GM12878 (cell line): ENCODE measurements around the gene CTDNEP1. TPM values are rescaled to one million over a fixed set of nuclear protein-coding genes. Genes with fewer than 3 reads are reported as not detected.
A peak's percentile ranks its signal among the peaks of the same experiment; 100 is the strongest.

ENCODE experiments used
- ATAC-seq: fragments of 200-7000 bp; cut with Tn5 transposase; 3 replicates; pipeline ENCODE4 v1.9.1; 2020; ENCODE audit warnings: mild to moderate bottlenecking, moderate library complexity
- BruUV-seq: library from RNA; stranded (reverse); fragments of 400-500 nt; replicated peaks from 2 replicates; lab custom pipeline; 2021; lab: Mats Ljungman, UMichigan
- CTCF ChIA-PET: fragments of 300-600 bp; sonication (Branson Sonifier 250); formaldehyde crosslinking; extraction: SDS; loops from one replicate; lab custom pipeline; 2021; ENCODE audit warnings: inconsistent platforms; lab: Yijun Ruan, JAX
- POLR2A ChIA-PET: fragments of 350-600 bp; formaldehyde crosslinking; extraction: SDS; loops from one replicate; lab custom pipeline; 2021; ENCODE audit warnings: inconsistent platforms; lab: Charles Lee
- RAD21 ChIA-PET: fragments of 300-600 bp; sonication (Branson Sonifier 250); formaldehyde crosslinking; loops from one replicate; lab custom pipeline; 2023; ENCODE audit warnings: antibody characterized with exemption; ENCODE audit not compliant: unreplicated experiment; lab: Charles Lee
- SMC1A ChIA-PET: fragments of 300-600 bp; sonication (Branson Sonifier 250); formaldehyde crosslinking; loops from one replicate; lab custom pipeline; 2023; ENCODE audit not compliant: unreplicated experiment, uncharacterized antibody; lab: Charles Lee
- DNase-seq: peaks from one replicate; pipeline ENCODE4 v3.0.0-alpha.2; 2011; ENCODE audit warnings: low read depth, low spot score
- FAIRE-seq: peaks from 3 replicates; lab custom pipeline; 2011; peaks lifted over from hg19 to GRCh38; lab: Jason Lieb, UNC
- H2AFZ ChIP-seq: 2 replicates; pipeline ENCODE4 v1.6.0; 2011; ENCODE audit warnings: low read depth, low read length, control low read depth; ENCODE audit not compliant: control insufficient read depth
- H3K27ac ChIP-seq: 2 replicates; pipeline ENCODE4 v1.5.1; 2011; ENCODE audit warnings: control low read depth; ENCODE audit not compliant: control insufficient read depth, insufficient read depth
- H3K27me3 ChIP-seq, 2 experiments: replicated peaks in 1 of 2; 2 replicates each; pipeline versions ENCODE4 v1.6.0 to v1.6.1; 2011; ENCODE audit warnings: low read length in 1 of 2; ENCODE audit not compliant: control insufficient read depth in 2 of 2, insufficient read depth in 2 of 2
- H3K36me3 ChIP-seq, 2 experiments: 2 replicates each; pipeline ENCODE4 v1.5.1; 2011; ENCODE audit warnings: low read length in 1 of 2; ENCODE audit not compliant: control insufficient read depth in 2 of 2, insufficient read depth in 2 of 2
- H3K4me1 ChIP-seq: 2 replicates; pipeline ENCODE4 v1.6.1; 2011; ENCODE audit warnings: mild to moderate bottlenecking, low read length, moderate library complexity, mixed read lengths; ENCODE audit not compliant: control insufficient read depth, insufficient read depth
- H3K4me2 ChIP-seq: 2 replicates; pipeline ENCODE4 v1.6.0; 2011; ENCODE audit warnings: control low read depth; ENCODE audit not compliant: control insufficient read depth, insufficient read depth
- H3K4me3 ChIP-seq: fragments of 200-600 bp; sonication (generic); 2 replicates; pipeline ENCODE4 v1.5.1; 2016
- H3K79me2 ChIP-seq: 2 replicates; pipeline ENCODE4 v1.6.0; 2011; ENCODE audit warnings: low read length; ENCODE audit not compliant: control insufficient read depth, insufficient read depth
- H3K9ac ChIP-seq: 2 replicates; pipeline ENCODE4 v1.8.0; 2011; ENCODE audit warnings: low read length, control low read depth, mixed read lengths; ENCODE audit not compliant: control insufficient read depth, insufficient read depth
- H3K9me3 ChIP-seq: replicated peaks from 3 replicates; pipeline ENCODE4 v1.5.1; 2011; ENCODE audit warnings: mild to moderate bottlenecking, low read length; ENCODE audit not compliant: control insufficient read depth, insufficient read depth
- H4K20me1 ChIP-seq: 2 replicates; pipeline ENCODE4 v1.6.0; 2011; ENCODE audit not compliant: control insufficient read depth, insufficient read depth
- CEBPZ ChIP-seq: fragments of 150-350 bp; IDR thresholded peaks from 2 replicates; pipeline ENCODE4 v1.6.1; 2016; ENCODE audit warnings: low read depth, low read length
- HDAC6 ChIP-seq: fragments of 200-600 bp; sonication (generic); IDR thresholded peaks from one replicate; pipeline ENCODE4 v1.8.0; 2017; ENCODE audit warnings: antibody characterized with exemption; ENCODE audit not compliant: unreplicated experiment
- KLF5 ChIP-seq: fragments of 450-650 bp; IDR thresholded peaks from 2 replicates; pipeline ENCODE4 v1.6.1; 2014; ENCODE audit warnings: mild to moderate bottlenecking; ENCODE audit not compliant: partially characterized antibody
- PKNOX1 ChIP-seq: fragments of 450-650 bp; IDR thresholded peaks from 2 replicates; pipeline ENCODE4 v1.6.1; 2016; ENCODE audit warnings: mild to moderate bottlenecking
- SIX5 ChIP-seq: IDR thresholded peaks from 2 replicates; pipeline ENCODE4 v1.6.1; 2011; ENCODE audit warnings: mild to moderate bottlenecking, low read depth, low read length, moderate library complexity; ENCODE audit not compliant: severe bottlenecking
- STAT3 ChIP-seq: IDR thresholded peaks from 2 replicates; pipeline ENCODE4 v1.6.1; 2011; ENCODE audit warnings: low read depth, low read length, improper control_type of control experiment
- ZNF687 ChIP-seq: fragments of 450-650 bp; IDR thresholded peaks from 2 replicates; pipeline ENCODE4 v1.6.1; 2017; ENCODE audit warnings: mild to moderate bottlenecking, moderate library complexity
- WGBS: methylation state at CpG from one replicate; pipeline ENCODE4 v1.1.6; 2016; ENCODE audit warnings: low lambda C conversion rate; ENCODE audit not compliant: insufficient replicate concordance, insufficient coverage; ENCODE audit errors: missing lambda C conversion rate; 5-methylcytosine and 5-hydroxymethylcytosine counted together
- in situ Hi-C: fragments of 300-500 bp; cut with MboI; formaldehyde crosslinking; loops from 9 replicates; pipeline ENCODE4 v1.14.3; 2018; ENCODE audit warnings: mixed read lengths
- intact Hi-C: fragments of 100-400 bp; cut with micrococcal nuclease; formaldehyde crosslinking; loops from one replicate; pipeline ENCODE4 v1.14.2; 2022; ENCODE audit not compliant: unreplicated experiment
- polyA plus RNA-seq, 11 experiments: library from polyadenylated mRNA; depleted of rRNA in 4 of 11; unstranded in 6 of 11; stranded (reverse) in 5 of 11; fragments of >200 nt; fragmentation: Nextera tagmentation in 4 of 11; fragmentation: Illumina TruSeq in 1 of 11; extraction: Ambion mirVana in 4 of 11; extraction: Trizol in 1 of 11; gene quantifications; 1 replicate in 1 of 11; 2 replicates in 10 of 11; pipeline versions ENCODE4 v1.2.1 to v1.2.3, GENCODE V29; 2011 to 2016; ENCODE audit warnings: inconsistent platforms in 2 of 11, missing spikeins in 2 of 11, low read depth in 1 of 11
- total RNA-seq, 4 experiments: library from RNA; depleted of rRNA in 3 of 4; stranded (reverse); fragments of >200 nt in 3 of 4; fragmentation: Illumina TruSeq in 1 of 4; extraction: Trizol in 1 of 4; gene quantifications; 2 replicates each; pipeline versions ENCODE4 v1.2.1 to v1.2.3, GENCODE V29; 2013 to 2021
- TF ChIP-seq, protein P1 (sequence below): IDR thresholded peaks from 2 replicates; pipeline ENCODE4 v1.6.1; 2012; ENCODE audit warnings: low read depth, low read length, improper control_type of control experiment
- TF ChIP-seq, protein P2 (sequence below): fragments of 450-650 bp; IDR thresholded peaks from 2 replicates; pipeline ENCODE4 v1.6.1; 2017; ENCODE audit warnings: low read depth, mild to moderate bottlenecking, moderate library complexity
- TF ChIP-seq, protein P3 (sequence below): fragments of 150-350 bp; IDR thresholded peaks from 2 replicates; pipeline ENCODE4 v1.6.1; 2014; ENCODE audit warnings: mild to moderate bottlenecking, low read depth, low read length

The CTDNEP1 gene
- total and polyA plus RNA-seq, 10 of the 15 experiments (the other 5 are each of a cell fraction or from before 2014, with no cell fraction given), result 23.7 to 176 (median 30.3) TPM

DNA sequence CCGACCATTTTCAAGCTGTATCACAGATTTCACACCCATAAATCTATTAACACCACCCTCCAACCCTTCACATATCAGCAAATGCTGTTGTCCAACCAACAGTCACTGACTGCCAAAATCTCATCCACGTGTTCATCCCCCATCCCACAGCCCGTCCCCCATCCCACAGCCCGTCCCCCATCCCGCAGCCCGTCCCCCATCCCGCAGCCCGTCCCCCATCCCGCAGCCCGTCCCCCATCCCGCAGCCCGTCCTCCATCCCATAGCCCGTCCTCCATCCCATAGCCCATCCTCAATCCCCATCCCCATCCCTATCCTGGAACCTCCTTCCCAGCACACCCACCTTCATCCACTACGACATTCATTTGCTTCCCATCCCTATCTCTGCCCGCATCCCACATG lies 46.0 kb downstream of the CTDNEP1 start:
- H3K79me2 ChIP-seq, result no peaks in the 10 kb centered on the region
- peak overlapping the region; percentile 68; the same call in 1 of the 2 replicates for H3K4me3 ChIP-seq
- FAIRE-seq (no peak), ATAC-seq (no peak), DNase-seq (no peak)
- ChIA-PET CTCF (interaction anchor here (2.0 kb wide), 1 partner anchor 15 kb away, joined by 7 read pairs; the partner anchor contains the start of genes ACADVL and DLG4), SMC1A (no interaction called here), POLR2A (interaction anchor here (0.5 kb wide), 1 partner anchor 38 kb away, joined by 4 read pairs; no protein-coding TSS in a partner anchor), RAD21 (no interaction called here)
- H3K9ac ChIP-seq, result no peak overlapping the region
- TF ChIP-seq, protein P1, sequence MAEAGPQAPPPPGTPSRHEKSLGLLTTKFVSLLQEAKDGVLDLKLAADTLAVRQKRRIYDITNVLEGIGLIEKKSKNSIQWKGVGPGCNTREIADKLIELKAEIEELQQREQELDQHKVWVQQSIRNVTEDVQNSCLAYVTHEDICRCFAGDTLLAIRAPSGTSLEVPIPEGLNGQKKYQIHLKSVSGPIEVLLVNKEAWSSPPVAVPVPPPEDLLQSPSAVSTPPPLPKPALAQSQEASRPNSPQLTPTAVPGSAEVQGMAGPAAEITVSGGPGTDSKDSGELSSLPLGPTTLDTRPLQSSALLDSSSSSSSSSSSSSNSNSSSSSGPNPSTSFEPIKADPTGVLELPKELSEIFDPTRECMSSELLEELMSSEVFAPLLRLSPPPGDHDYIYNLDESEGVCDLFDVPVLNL, result no peak
- TF ChIP-seq SIX5 (no peak), KLF5 (no peak), ZNF687 (no peak), CEBPZ (no peak), HDAC6 (no peak), STAT3 (no peak), PKNOX1 (no peak)
- TF ChIP-seq, protein P2, sequence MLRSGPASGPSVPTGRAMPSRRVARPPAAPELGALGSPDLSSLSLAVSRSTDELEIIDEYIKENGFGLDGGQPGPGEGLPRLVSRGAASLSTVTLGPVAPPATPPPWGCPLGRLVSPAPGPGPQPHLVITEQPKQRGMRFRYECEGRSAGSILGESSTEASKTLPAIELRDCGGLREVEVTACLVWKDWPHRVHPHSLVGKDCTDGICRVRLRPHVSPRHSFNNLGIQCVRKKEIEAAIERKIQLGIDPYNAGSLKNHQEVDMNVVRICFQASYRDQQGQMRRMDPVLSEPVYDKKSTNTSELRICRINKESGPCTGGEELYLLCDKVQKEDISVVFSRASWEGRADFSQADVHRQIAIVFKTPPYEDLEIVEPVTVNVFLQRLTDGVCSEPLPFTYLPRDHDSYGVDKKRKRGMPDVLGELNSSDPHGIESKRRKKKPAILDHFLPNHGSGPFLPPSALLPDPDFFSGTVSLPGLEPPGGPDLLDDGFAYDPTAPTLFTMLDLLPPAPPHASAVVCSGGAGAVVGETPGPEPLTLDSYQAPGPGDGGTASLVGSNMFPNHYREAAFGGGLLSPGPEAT, result no peak
- TF ChIP-seq, protein P3, sequence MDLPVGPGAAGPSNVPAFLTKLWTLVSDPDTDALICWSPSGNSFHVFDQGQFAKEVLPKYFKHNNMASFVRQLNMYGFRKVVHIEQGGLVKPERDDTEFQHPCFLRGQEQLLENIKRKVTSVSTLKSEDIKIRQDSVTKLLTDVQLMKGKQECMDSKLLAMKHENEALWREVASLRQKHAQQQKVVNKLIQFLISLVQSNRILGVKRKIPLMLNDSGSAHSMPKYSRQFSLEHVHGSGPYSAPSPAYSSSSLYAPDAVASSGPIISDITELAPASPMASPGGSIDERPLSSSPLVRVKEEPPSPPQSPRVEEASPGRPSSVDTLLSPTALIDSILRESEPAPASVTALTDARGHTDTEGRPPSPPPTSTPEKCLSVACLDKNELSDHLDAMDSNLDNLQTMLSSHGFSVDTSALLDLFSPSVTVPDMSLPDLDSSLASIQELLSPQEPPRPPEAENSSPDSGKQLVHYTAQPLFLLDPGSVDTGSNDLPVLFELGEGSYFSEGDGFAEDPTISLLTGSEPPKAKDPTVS, result no peak
- H4K20me1 ChIP-seq, result no peaks in the 10 kb centered on the region
- intact Hi-C loops (loop anchor here (1.0 kb wide), 1 partner anchor 9 kb away; no protein-coding TSS in a partner anchor), in situ Hi-C loops (no loop called here)
- peak overlapping the region; percentile 89 for H2AFZ ChIP-seq
- BruUV-seq, result no TSS peak
- peak overlapping the region; percentile 88 for H3K4me2 ChIP-seq
- no peaks in the 10 kb centered on the region for H3K36me3 ChIP-seq
- no peaks in the 10 kb centered on the region for H3K9me3 ChIP-seq
- WGBS, result 63% methylated on average over 3 of the region's 15 CpGs
- peaks cover 6% of the 10 kb centered on the region; the same call in 1 of the 2 replicates for H3K4me1 ChIP-seq
- H3K27me3 ChIP-seq, result no peaks in the 10 kb centered on the region
- no peak overlapping the region; the same call in 1 of the 2 replicates for H3K27ac ChIP-seq
